Measurements from ENCODE around the gene NUP210L. TPM values are rescaled to one million over a fixed set of nuclear protein-coding genes. Genes with fewer than 3 reads are reported as not detected.

Gene NUP210L
- total RNA-seq, 1 donor from 2014 or later: not detected

DNA sequence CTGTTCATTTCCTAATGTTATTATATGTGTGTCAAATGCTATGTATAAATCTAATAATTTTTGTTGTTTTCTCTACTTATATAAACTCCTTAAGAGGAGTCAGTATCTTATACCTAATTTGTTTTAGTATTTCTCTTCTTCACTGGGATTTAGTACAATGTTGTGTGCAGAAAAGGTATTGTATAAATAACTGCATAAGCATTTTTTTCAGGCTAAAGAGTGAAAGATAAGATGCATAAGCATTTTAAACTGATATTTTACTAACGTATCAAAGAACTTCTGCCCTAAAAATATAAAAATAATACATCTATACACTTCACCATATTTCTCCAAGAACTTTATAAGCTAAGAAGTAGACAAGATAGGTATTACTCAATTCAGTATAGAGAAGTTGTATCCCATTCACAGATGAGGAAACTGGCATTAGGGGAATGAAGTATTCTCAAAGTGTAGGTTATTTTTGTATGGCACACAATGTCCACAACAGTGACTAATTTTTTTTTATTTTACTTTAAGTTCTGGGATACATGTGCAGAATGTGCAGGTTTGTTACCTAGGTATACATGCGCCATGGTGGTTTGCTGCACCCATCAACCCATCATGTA lies 59.3 kb downstream of the NUP210L start:
- Mint-ChIP-seq H3K9me3 (no peaks in the 10 kb centered on the region), H3K4me3 (no peak overlapping the region), H3K36me3 (no peaks in the 10 kb centered on the region), H3K4me1 (no peaks in the 10 kb centered on the region), H3K27me3 (ENCODE audit: insufficient read depth, low read depth) (peaks cover 3% of the 10 kb centered on the region), H3K27ac (no peak overlapping the region)
- Histone ChIP-seq H3K4me1 (no peaks in the 10 kb centered on the region), H3K4me2 (no peak overlapping the region), H4K20me1 (ENCODE audit: low read depth) (no peaks in the 10 kb centered on the region), H3K9ac (no peak overlapping the region), H3F3A (ENCODE audit: low read depth) (no peaks in the 10 kb centered on the region), H3K27ac (no peak overlapping the region), H2AFZ (replicated peaks) (no peak overlapping the region), H3K36me3 (no peaks in the 10 kb centered on the region), H3K27me3 (no peaks in the 10 kb centered on the region), H3K9me3 (ENCODE audit: low read depth) (no peaks in the 10 kb centered on the region), H3K79me2 (ENCODE audit: low read depth) (no peaks in the 10 kb centered on the region), H3K4me3 (no peak overlapping the region)
- no peak for TF ChIP-seq EZH2 (IDR thresholded peaks at IDR 0.05)
- TF ChIP-seq CTCF (IDR thresholded peaks at IDR 0.05): no peak
- no peak for TF ChIP-seq EZH2phosphoT487 (IDR thresholded peaks at IDR 0.05)
- DNase-seq (ENCODE audit: low spot score): no peak

- H3K27ac Mint-ChIP-seq: no peak overlapping the region
- DNase-seq (ENCODE audit: low spot score): no peak
- peaks cover 3% of the 10 kb centered on the region for H3K27me3 Mint-ChIP-seq (ENCODE audit: insufficient read depth, low read depth)
- H2AFZ ChIP-seq (replicated peaks): no peak overlapping the region
- no peaks in the 10 kb centered on the region for H3K79me2 ChIP-seq (ENCODE audit: low read depth)
- H3K9me3 ChIP-seq (ENCODE audit: low read depth): no peaks in the 10 kb centered on the region
- H3K27me3 ChIP-seq: no peaks in the 10 kb centered on the region
- no peak overlapping the region for H3K27ac ChIP-seq
- H3F3A ChIP-seq (ENCODE audit: low read depth): no peaks in the 10 kb centered on the region
- H3K9me3 Mint-ChIP-seq: no peaks in the 10 kb centered on the region
- no peak for TF ChIP-seq CTCF (IDR thresholded peaks at IDR 0.05)
- no peak for TF ChIP-seq EZH2phosphoT487 (IDR thresholded peaks at IDR 0.05)
- no peak for TF ChIP-seq EZH2 (IDR thresholded peaks at IDR 0.05)
- H4K20me1 ChIP-seq (ENCODE audit: low read depth): no peaks in the 10 kb centered on the region
- H3K9ac ChIP-seq: no peak overlapping the region
- no peak overlapping the region for H3K4me3 ChIP-seq
- no peaks in the 10 kb centered on the region for H3K4me1 ChIP-seq
- no peaks in the 10 kb centered on the region for H3K36me3 Mint-ChIP-seq
- no peak overlapping the region for H3K4me3 Mint-ChIP-seq
- no peak overlapping the region for H3K4me2 ChIP-seq
- no peaks in the 10 kb centered on the region for H3K36me3 ChIP-seq
- H3K4me1 Mint-ChIP-seq: no peaks in the 10 kb centered on the region
Measured at GRCh38 chr1:154094411-154094810, 60.5 kb downstream of the NUP210L start.

- Histone ChIP-seq H3K4me3 (no peak overlapping the region), H3K27me3 (no peaks in the 10 kb centered on the region), H3K4me1 (no peaks in the 10 kb centered on the region), H3K9ac (no peak overlapping the region), H3K36me3 (no peaks in the 10 kb centered on the region), H3K79me2 (ENCODE audit: low read depth) (no peaks in the 10 kb centered on the region), H3K27ac (no peak overlapping the region), H3K4me2 (no peak overlapping the region), H3K9me3 (ENCODE audit: low read depth) (no peaks in the 10 kb centered on the region), H4K20me1 (ENCODE audit: low read depth) (no peaks in the 10 kb centered on the region), H2AFZ (replicated peaks) (no peak overlapping the region), H3F3A (ENCODE audit: low read depth) (no peaks in the 10 kb centered on the region)
- Mint-ChIP-seq H3K27me3 (ENCODE audit: insufficient read depth, low read depth) (peaks cover 3% of the 10 kb centered on the region), H3K4me1 (no peaks in the 10 kb centered on the region), H3K9me3 (no peaks in the 10 kb centered on the region), H3K4me3 (no peak overlapping the region), H3K27ac (no peak overlapping the region), H3K36me3 (no peaks in the 10 kb centered on the region)
- no peak for DNase-seq (ENCODE audit: low spot score)
- TF ChIP-seq EZH2 (IDR thresholded peaks at IDR 0.05) (no peak), CTCF (IDR thresholded peaks at IDR 0.05) (no peak), EZH2phosphoT487 (IDR thresholded peaks at IDR 0.05) (no peak)
Measured at GRCh38 chr1:154093699-154094098, 61.2 kb downstream of the NUP210L start.
